C4-2B (cell line): Measurements from ENCODE around the gene RPL27A.

Experiments used
- CTCF ChIP-seq: fragments of 450-650 bp; conservative IDR thresholded peaks from 2 replicates; pipeline ENCODE4 v1.5.1; 2017; ENCODE audit warnings: mild to moderate bottlenecking
- ZFX ChIP-seq: fragments of 450-650 bp; IDR thresholded peaks from 2 replicates; pipeline ENCODE4 v1.6.1; 2017

- TF ChIP-seq CTCF = no peak
- no peak for TF ChIP-seq ZFX
Measured at GRCh38 chr11:8697054-8697453, 14.5 kb downstream of the RPL27A start.
